ENCODE results near the gene MYO1A. TPM values are rescaled to one million over a fixed set of nuclear protein-coding genes. Genes with fewer than 3 reads are reported as not detected.

MYO1A gene
- total and polyA plus RNA-seq, 12 donors, result 0.01 to 0.08 TPM; not detected in 10

DNA sequence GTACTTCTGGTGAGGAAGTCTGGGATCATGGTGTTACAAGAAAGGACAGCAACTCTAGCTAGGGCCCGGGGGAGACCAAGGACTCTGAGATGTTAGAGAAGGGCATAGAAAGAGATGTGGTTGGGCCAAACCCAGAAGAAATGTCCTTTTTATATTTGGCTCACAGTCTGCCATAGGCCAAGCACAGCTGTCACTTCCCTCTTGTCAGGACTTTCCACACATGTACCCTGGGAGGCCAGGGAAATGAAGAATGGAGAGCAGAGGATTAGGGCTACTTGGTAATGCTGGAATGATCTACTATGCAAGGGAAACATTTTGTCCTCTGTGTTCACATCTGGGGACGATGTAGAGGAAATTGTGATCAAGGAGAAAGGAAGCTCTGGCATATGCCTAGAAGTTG is 9.2 kb downstream of the MYO1A start:
- Histone ChIP-seq H3K36me3 (no peaks in the 10 kb centered on the region), H3K27me3 (peaks cover 0 to 19% (median 4%) of the 10 kb centered on the region in 7 donors), H3K4me1 (peaks cover 0 to 4% (median 0%) of the 10 kb centered on the region in 9 donors), H3K27ac (no peak overlapping the region), H3K4me3 (no peak overlapping the region), H3K9me3 (no peaks in the 10 kb centered on the region)
- 61 to 72% methylated on average over 2 of the region's 2 CpGs for WGBS, 2 donors
- intact Hi-C loops (cut with DNase I), result no loop called here
- ATAC-seq (no peak), DNase-seq (no peak)
- TF ChIP-seq CTCF (IDR thresholded peaks at IDR 0.05), result no peak

- Histone ChIP-seq H3K36me3 (no peaks in the 10 kb centered on the region), H3K4me3 (no peak overlapping the region), H3K27ac (no peak overlapping the region), H3K9me3 (no peaks in the 10 kb centered on the region), H3K4me1 (peaks cover 0 to 4% (median 0%) of the 10 kb centered on the region in 9 donors), H3K27me3 (peaks cover 0 to 15% (median 4%) of the 10 kb centered on the region in 7 donors)
- 92 to 93% methylated on average over 4 of the region's 4 CpGs for WGBS, 2 donors
- DNase-seq (no peak), ATAC-seq (no peak)
- intact Hi-C loops (cut with DNase I), result no loop called here
- no peak for TF ChIP-seq CTCF (IDR thresholded peaks at IDR 0.05)
These were observed 9.7 kb downstream of the MYO1A start for GRCh38 chr12:57040211-57040610.

DNA sequence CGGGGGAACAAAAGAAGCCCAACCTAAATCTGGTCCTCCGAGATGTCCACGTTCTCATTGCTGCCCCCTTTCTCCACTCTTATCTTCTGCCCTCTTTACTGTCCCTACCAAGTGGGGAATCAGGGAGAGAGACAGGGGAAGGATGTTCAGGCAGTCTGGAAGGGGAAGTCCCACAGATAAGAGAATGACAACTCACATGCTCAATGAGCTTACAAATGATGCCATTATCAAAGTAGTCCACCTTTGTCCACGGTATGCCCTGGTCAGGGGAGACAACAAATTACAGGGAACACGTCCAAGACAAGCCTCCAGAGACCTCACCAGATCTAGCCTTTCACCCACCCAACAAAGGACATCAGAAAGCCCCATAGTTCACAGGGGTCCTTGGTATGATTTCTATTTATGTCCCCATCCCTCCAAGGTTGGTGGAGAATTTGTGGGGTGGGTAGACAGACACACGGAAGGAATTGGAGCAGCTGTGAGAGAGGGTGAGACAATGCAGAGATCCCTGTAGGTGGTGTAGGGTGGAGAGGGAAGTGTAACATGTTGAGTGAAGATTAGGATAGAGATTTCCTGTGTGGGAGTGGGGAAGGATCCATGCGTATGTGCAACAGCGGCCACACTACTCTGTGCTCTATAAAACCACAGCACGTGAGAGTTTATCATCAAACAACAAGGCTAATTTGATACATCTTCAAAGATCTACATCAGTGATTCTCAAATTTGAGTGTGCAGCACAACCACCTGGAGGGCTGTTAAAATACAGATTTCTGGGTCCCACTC is 10.7 kb downstream of the MYO1A start:
- Histone ChIP-seq H3K4me1 (peaks cover 0 to 4% (median 0%) of the 10 kb centered on the region in 9 donors), H3K4me3 (no peak overlapping the region), H3K27me3 (peaks cover 0 to 12% (median 4%) of the 10 kb centered on the region in 7 donors), H3K36me3 (no peaks in the 10 kb centered on the region), H3K9me3 (no peaks in the 10 kb centered on the region), H3K27ac (no peak overlapping the region)
- no peak for TF ChIP-seq CTCF (IDR thresholded peaks at IDR 0.05)
- intact Hi-C loops (cut with DNase I), result no loop called here
- DNase-seq (no peak), ATAC-seq (no peak)
- WGBS, 2 donors, result 65 to 66% methylated on average over 9 of the region's 9 CpGs

DNA sequence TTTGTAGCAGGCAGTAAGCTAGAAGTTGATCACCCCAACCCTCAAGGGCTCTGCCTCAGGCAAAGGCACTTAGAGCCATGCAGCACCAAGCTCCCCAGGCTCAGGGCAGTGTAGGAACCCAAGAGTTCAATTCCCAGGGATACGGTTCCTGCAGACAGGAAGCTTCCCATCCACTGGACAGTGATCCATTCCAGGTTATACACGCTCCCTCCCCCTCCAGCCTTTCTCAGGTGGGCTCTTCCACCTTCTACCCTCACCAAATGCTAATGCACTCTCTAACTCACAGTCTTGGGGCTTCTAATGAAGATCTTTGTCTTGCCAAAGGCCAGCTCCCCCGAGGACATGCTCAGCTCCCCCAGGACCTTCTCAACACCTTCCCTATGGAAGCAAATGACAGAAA is 12.7 kb downstream of the MYO1A start:
- no peak overlapping the region for H3K4me3 ChIP-seq
- intact Hi-C loops (cut with DNase I), result no loop called here
- 64 to 65% methylated on average over 3 of the region's 3 CpGs for WGBS, 2 donors

More for the DNA sequence above, 12.7 kb downstream of the MYO1A start:
- Histone ChIP-seq H3K9me3 (no peaks in the 10 kb centered on the region), H3K27me3 (peaks cover 0 to 4% (median 0%) of the 10 kb centered on the region in 7 donors), H3K27ac (no peak overlapping the region), H3K4me1 (peaks cover 0 to 4% (median 0%) of the 10 kb centered on the region in 9 donors), H3K36me3 (no peaks in the 10 kb centered on the region)
- TF ChIP-seq CTCF (IDR thresholded peaks at IDR 0.05), result no peak
- DNase-seq (no peak), ATAC-seq (no peak)
